Mesothelial cell of epicardium (in vitro differentiated cells): Measurements from ENCODE around the gene PLPP6. TPM values are rescaled to one million over a fixed set of nuclear protein-coding genes. Genes with fewer than 3 reads are reported as not detected.
A peak's percentile ranks its signal among the peaks of the same experiment; 100 is the strongest.

ENCODE experiments used
- DNase-seq, 2 experiments: peaks; one replicate each; pipeline ENCODE4 v3.0.0; 2021; ENCODE audit warnings: low spot score in 2 of 2; ENCODE audit not compliant: unreplicated experiment in 2 of 2
- H3K27ac Mint-ChIP-seq: 2 replicates; pipeline ENCODE4 v1.8.0; 2021; ENCODE audit warnings: mixed read lengths
- H3K27me3 Mint-ChIP-seq: 2 replicates; pipeline ENCODE4 v1.8.0; 2021; ENCODE audit warnings: low read depth, mixed read lengths
- H3K36me3 Mint-ChIP-seq: 2 replicates; pipeline ENCODE4 v1.8.0; 2021; ENCODE audit warnings: mixed read lengths
- H3K4me1 Mint-ChIP-seq: 2 replicates; pipeline ENCODE4 v1.8.0; 2021; ENCODE audit warnings: mixed read lengths
- H3K4me3 Mint-ChIP-seq: 2 replicates; pipeline ENCODE4 v1.8.0; 2021; ENCODE audit warnings: mild to moderate bottlenecking, moderate library complexity, mixed read lengths
- H3K9me3 Mint-ChIP-seq: 2 replicates; pipeline ENCODE4 v1.8.0; 2021; ENCODE audit warnings: mixed read lengths
- total RNA-seq: library from RNA; stranded (reverse); gene quantifications from 3 replicates; pipeline ENCODE4 v1.2.1, GENCODE V29; 2021
- TF ChIP-seq, protein P1 (sequence below): fragments of 200-600 bp; sonication (generic); IDR thresholded peaks from one replicate; pipeline ENCODE4 v1.5.0; 2021; ENCODE audit warnings: antibody characterized with exemption; ENCODE audit not compliant: unreplicated experiment

PLPP6 gene
- total RNA-seq, 1 donor from 2014 or later = 11.8 TPM

DNA sequence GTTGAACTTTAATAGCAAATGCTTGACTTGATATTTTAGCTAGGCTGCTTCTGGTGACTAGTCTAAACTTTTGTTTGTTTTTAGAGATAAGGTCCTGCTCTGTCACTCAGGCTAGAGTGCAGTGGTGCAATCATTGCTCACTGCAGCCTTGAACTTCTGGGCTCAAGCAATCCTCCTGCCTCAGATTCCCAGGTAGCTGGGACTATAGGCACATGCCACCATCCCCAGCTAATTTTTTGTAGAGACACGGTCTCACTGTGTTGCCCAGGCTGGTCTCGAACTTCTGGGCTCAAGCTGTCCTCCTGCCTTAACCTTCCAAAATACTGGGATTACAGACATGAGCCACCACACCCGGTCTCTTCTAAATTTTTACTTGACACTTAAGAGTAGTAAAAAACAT lies 38.0 kb downstream of the PLPP6 start:
- no peak overlapping the region for H3K4me3 Mint-ChIP-seq
- DNase-seq = no peak
- peaks cover 5% of the 10 kb centered on the region for H3K4me1 Mint-ChIP-seq
- H3K36me3 Mint-ChIP-seq = peaks cover 32% of the 10 kb centered on the region
- H3K27me3 Mint-ChIP-seq = no peaks in the 10 kb centered on the region
- no peaks in the 10 kb centered on the region for H3K9me3 Mint-ChIP-seq
- H3K27ac Mint-ChIP-seq = no peak overlapping the region
- TF ChIP-seq, protein P1, sequence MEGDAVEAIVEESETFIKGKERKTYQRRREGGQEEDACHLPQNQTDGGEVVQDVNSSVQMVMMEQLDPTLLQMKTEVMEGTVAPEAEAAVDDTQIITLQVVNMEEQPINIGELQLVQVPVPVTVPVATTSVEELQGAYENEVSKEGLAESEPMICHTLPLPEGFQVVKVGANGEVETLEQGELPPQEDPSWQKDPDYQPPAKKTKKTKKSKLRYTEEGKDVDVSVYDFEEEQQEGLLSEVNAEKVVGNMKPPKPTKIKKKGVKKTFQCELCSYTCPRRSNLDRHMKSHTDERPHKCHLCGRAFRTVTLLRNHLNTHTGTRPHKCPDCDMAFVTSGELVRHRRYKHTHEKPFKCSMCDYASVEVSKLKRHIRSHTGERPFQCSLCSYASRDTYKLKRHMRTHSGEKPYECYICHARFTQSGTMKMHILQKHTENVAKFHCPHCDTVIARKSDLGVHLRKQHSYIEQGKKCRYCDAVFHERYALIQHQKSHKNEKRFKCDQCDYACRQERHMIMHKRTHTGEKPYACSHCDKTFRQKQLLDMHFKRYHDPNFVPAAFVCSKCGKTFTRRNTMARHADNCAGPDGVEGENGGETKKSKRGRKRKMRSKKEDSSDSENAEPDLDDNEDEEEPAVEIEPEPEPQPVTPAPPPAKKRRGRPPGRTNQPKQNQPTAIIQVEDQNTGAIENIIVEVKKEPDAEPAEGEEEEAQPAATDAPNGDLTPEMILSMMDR = no peak

DNA sequence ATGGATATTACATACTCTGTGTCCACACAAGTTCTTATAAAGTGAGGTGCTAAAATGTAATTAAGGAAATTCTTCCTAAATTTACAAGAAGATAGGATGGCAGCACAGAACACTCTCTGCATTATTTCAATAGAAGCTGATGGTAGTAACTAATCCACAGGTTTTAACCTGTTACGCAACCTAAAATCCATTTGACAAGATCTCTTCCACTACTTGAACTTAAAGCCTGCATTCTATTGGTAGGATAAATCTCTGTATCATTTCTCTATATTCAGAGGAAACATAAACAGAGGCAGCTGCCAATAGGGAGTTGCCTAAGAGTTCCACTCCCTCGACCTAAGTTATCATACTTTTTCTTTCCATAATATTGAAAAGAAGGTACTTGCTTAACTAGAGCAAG lies 38.8 kb downstream of the PLPP6 start:
- Mint-ChIP-seq H3K27ac (no peak overlapping the region), H3K36me3 (peaks cover 33% of the 10 kb centered on the region), H3K4me3 (no peak overlapping the region), H3K4me1 (peaks cover 5% of the 10 kb centered on the region), H3K27me3 (no peaks in the 10 kb centered on the region), H3K9me3 (no peaks in the 10 kb centered on the region)
- TF ChIP-seq, protein P1 = no peak
- DNase-seq = no peak

DNA sequence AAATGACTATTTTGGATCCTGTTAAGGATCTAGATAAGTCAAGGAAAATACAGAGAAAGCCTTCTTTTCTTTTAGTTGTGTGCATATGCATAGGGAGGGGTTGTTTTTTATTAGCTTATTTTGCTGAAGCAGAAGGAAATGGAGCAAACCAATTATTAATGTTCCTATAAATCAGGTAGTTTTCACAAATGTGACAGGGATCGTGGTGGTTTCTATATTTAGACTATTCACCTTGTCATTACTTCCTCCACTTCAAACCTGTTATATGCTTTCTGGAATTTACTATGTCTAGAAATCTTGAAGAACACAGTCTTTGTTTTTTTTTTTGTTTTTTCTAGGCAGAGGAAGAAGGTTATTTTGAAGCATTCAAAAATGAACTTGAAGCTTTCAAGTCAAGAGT lies 39.4 kb downstream of the PLPP6 start:
- Mint-ChIP-seq H3K36me3 (peaks cover 34% of the 10 kb centered on the region), H3K27ac (peak overlapping the region; percentile 11), H3K27me3 (no peaks in the 10 kb centered on the region), H3K4me3 (no peak overlapping the region), H3K4me1 (peaks cover 5% of the 10 kb centered on the region), H3K9me3 (no peaks in the 10 kb centered on the region)
- TF ChIP-seq, protein P1 = no peak
- DNase-seq = no peak

DNA sequence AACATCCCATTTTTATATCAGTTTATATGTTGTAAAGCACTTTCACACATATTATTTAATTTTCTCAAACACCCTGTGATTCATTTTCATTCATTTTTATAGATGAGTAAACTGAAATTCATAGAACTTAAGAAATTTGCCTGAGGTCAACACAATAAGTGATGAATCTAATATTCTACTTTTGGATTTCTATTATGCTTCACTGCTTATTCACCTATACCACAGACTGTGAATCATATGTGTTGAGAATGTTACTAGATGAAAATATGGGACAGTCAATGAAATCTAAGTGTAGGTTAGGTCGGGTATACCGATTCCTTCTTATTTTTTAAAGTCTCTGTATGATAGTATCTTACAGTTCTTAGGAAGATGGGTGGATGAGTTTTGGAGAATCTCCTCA lies 42.0 kb downstream of the PLPP6 start:
- Mint-ChIP-seq H3K4me3 (no peak overlapping the region), H3K27me3 (no peaks in the 10 kb centered on the region), H3K4me1 (peaks cover 9% of the 10 kb centered on the region), H3K36me3 (peaks cover 31% of the 10 kb centered on the region), H3K9me3 (no peaks in the 10 kb centered on the region), H3K27ac (no peak overlapping the region)
- no peak for DNase-seq
- TF ChIP-seq, protein P1 = no peak

DNA sequence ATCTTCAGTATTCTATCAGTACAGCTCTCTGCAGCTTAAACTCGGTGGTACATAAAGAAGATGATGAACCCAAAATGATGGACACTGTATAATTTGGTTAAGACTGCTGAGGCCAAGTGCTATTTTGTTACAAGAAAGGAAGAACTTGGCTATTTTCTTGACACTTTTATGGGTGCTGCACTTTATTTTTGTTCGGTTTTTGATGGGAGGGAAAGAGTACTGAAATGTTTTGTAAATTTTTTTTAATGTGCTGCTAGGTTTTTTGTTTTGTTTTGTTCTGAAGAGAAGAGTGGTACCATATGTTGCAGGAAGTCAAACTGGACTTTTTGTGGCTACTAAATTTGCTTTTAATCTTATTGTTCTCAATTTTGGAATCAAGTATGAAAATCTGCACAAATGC lies 43.9 kb downstream of the PLPP6 start:
- Mint-ChIP-seq H3K36me3 (peaks cover 33% of the 10 kb centered on the region), H3K4me3 (no peak overlapping the region), H3K27me3 (no peaks in the 10 kb centered on the region), H3K4me1 (peaks cover 21% of the 10 kb centered on the region), H3K27ac (peak overlapping the region; percentile 26), H3K9me3 (no peaks in the 10 kb centered on the region)
- no peak for DNase-seq
- TF ChIP-seq, protein P1 = no peak
